ENCODE results near the gene ADAMTS13. TPM values are rescaled to one million over a fixed set of nuclear protein-coding genes. Genes with fewer than 3 reads are reported as not detected.

Gene ADAMTS13
- polyA plus RNA-seq, 1 donor from 2014 or later: 13.5 TPM

DNA sequence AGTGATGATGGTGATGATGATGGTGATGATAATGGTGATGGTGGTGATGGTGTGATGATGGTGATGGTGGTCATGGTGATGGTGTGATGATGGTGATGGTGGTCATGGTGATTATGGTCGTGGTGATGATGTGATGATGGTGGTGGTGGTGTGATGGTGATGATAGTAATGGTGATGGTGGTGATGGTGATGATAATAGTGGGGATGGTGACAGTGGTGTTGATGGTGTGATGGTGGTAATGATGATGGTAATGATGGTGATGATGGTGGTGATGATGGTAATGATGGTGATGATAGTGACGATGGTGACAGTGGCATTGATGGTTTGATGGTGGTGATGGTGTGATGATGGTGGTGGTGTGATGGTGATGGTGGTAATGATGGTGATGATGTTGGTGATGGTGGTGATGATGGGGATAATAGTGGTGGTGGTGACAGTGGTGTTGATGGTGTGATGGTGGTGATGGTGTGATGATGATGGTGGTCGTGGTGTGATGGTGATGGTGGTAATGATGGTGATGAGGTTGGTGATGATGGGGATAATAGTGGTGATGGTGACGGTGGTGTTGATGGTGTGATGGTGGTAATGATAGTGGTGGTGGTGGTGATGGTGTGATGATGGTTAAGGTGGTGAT, 39.5 kb upstream of the ADAMTS13 start:
- Histone ChIP-seq H3K27me3 (ENCODE audit: insufficient read depth, low read depth, low read length) (no peaks in the 10 kb centered on the region), H3K4me2 (ENCODE audit: low read length) (no peak overlapping the region), H3F3A (ENCODE audit: insufficient read depth, low read length, poor library complexity, severe bottlenecking) (no peaks in the 10 kb centered on the region), H2AFZ (ENCODE audit: low read depth, low read length) (no peak overlapping the region), H3K79me2 (replicated peaks; ENCODE audit: insufficient read depth, low read length) (no peaks in the 10 kb centered on the region), H3K4me3 (ENCODE audit: low read length) (no peak overlapping the region), H4K20me1 (ENCODE audit: insufficient read depth) (no peaks in the 10 kb centered on the region), H3K9ac (ENCODE audit: low read length) (no peak overlapping the region), H3K9me3 (ENCODE audit: low read length) (no peaks in the 10 kb centered on the region), H3K27ac (ENCODE audit: low read length) (no peak overlapping the region), H3K36me3 (ENCODE audit: insufficient read depth, low read length) (no peaks in the 10 kb centered on the region), H3K9me2 (ENCODE audit: insufficient read depth, low read length) (no peaks in the 10 kb centered on the region)
- TF ChIP-seq EP300 (conservative IDR thresholded peaks at IDR 0.05; ENCODE audit: poor library complexity, severe bottlenecking) (no peak), TAF1 (IDR thresholded peaks at IDR 0.05; ENCODE audit: low read depth) (no peak), POLR2AphosphoS5 (IDR thresholded peaks at IDR 0.05) (no peak)
- TF ChIP-seq, protein P1, sequence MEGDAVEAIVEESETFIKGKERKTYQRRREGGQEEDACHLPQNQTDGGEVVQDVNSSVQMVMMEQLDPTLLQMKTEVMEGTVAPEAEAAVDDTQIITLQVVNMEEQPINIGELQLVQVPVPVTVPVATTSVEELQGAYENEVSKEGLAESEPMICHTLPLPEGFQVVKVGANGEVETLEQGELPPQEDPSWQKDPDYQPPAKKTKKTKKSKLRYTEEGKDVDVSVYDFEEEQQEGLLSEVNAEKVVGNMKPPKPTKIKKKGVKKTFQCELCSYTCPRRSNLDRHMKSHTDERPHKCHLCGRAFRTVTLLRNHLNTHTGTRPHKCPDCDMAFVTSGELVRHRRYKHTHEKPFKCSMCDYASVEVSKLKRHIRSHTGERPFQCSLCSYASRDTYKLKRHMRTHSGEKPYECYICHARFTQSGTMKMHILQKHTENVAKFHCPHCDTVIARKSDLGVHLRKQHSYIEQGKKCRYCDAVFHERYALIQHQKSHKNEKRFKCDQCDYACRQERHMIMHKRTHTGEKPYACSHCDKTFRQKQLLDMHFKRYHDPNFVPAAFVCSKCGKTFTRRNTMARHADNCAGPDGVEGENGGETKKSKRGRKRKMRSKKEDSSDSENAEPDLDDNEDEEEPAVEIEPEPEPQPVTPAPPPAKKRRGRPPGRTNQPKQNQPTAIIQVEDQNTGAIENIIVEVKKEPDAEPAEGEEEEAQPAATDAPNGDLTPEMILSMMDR (IDR thresholded peaks at IDR 0.05; ENCODE audit: poor library complexity, severe bottlenecking): no peak
- TF ChIP-seq, protein P2, sequence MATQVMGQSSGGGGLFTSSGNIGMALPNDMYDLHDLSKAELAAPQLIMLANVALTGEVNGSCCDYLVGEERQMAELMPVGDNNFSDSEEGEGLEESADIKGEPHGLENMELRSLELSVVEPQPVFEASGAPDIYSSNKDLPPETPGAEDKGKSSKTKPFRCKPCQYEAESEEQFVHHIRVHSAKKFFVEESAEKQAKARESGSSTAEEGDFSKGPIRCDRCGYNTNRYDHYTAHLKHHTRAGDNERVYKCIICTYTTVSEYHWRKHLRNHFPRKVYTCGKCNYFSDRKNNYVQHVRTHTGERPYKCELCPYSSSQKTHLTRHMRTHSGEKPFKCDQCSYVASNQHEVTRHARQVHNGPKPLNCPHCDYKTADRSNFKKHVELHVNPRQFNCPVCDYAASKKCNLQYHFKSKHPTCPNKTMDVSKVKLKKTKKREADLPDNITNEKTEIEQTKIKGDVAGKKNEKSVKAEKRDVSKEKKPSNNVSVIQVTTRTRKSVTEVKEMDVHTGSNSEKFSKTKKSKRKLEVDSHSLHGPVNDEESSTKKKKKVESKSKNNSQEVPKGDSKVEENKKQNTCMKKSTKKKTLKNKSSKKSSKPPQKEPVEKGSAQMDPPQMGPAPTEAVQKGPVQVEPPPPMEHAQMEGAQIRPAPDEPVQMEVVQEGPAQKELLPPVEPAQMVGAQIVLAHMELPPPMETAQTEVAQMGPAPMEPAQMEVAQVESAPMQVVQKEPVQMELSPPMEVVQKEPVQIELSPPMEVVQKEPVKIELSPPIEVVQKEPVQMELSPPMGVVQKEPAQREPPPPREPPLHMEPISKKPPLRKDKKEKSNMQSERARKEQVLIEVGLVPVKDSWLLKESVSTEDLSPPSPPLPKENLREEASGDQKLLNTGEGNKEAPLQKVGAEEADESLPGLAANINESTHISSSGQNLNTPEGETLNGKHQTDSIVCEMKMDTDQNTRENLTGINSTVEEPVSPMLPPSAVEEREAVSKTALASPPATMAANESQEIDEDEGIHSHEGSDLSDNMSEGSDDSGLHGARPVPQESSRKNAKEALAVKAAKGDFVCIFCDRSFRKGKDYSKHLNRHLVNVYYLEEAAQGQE (IDR thresholded peaks at IDR 0.05; ENCODE audit: borderline replicate concordance): no peak

DNA sequence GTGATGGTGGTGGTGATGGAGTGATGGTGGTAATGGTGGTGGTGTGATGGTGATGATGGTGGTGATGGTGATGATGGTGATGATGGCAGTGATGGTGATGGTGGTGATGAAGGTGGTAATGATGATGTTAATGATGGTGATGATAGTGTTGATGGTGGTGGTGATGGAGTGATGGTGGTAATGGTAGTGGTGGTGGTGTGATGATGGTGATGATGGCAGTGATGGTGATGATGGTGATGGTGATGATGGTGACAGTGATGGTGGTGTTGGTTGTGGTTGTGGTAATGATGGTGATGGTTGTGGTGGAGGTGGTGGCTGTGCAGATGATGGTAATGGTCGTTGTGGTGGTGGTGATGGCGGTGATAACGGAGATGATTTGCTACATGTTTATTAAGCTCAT, 38.7 kb upstream of the ADAMTS13 start:
- no peaks in the 10 kb centered on the region for H3K27me3 ChIP-seq (ENCODE audit: insufficient read depth, low read depth, low read length)
- H3K9me3 ChIP-seq (ENCODE audit: low read length): no peaks in the 10 kb centered on the region
- no peak overlapping the region for H3K9ac ChIP-seq (ENCODE audit: low read length)
- H4K20me1 ChIP-seq (ENCODE audit: insufficient read depth): no peaks in the 10 kb centered on the region
- H3K9me2 ChIP-seq (ENCODE audit: insufficient read depth, low read length): no peaks in the 10 kb centered on the region
- no peak overlapping the region for H3K27ac ChIP-seq (ENCODE audit: low read length)
- H3K4me3 ChIP-seq (ENCODE audit: low read length): no peak overlapping the region
- TF ChIP-seq MXI1 (conservative IDR thresholded peaks at IDR 0.05; ENCODE audit: poor library complexity, severe bottlenecking): no peak
- TF ChIP-seq EP300 (conservative IDR thresholded peaks at IDR 0.05; ENCODE audit: poor library complexity, severe bottlenecking): no peak
- TF ChIP-seq RAD21 (conservative IDR thresholded peaks at IDR 0.05): no peak
- TF ChIP-seq, protein P2 (IDR thresholded peaks at IDR 0.05; ENCODE audit: borderline replicate concordance): no peak
- no peak for TF ChIP-seq SMC3 (conservative IDR thresholded peaks at IDR 0.05; ENCODE audit: poor library complexity)
- TF ChIP-seq TAF1 (IDR thresholded peaks at IDR 0.05; ENCODE audit: low read depth): no peak
- no peak for TF ChIP-seq EZH2 (IDR thresholded peaks at IDR 0.05; ENCODE audit: borderline replicate concordance, insufficient read depth, low read length, poor library complexity, severe bottlenecking)
- TF ChIP-seq POLR2AphosphoS5 (IDR thresholded peaks at IDR 0.05): no peak
- TF ChIP-seq, protein P1 (IDR thresholded peaks at IDR 0.05; ENCODE audit: poor library complexity, severe bottlenecking): no peak
- no peaks in the 10 kb centered on the region for H3K36me3 ChIP-seq (ENCODE audit: insufficient read depth, low read length)
- H3K79me2 ChIP-seq (replicated peaks; ENCODE audit: insufficient read depth, low read length): no peaks in the 10 kb centered on the region
- H3F3A ChIP-seq (ENCODE audit: insufficient read depth, low read length, poor library complexity, severe bottlenecking): no peaks in the 10 kb centered on the region
- H2AFZ ChIP-seq (ENCODE audit: low read depth, low read length): no peak overlapping the region
- H3K4me2 ChIP-seq (ENCODE audit: low read length): no peak overlapping the region
